C4-2B (cell line): ENCODE measurements around the gene ADARB2.

ENCODE experiments used
- CTCF ChIP-seq: fragments of 450-650 bp; conservative IDR thresholded peaks from 2 replicates; pipeline ENCODE4 v1.5.1; 2017; ENCODE audit warnings: mild to moderate bottlenecking
- ZFX ChIP-seq: fragments of 450-650 bp; IDR thresholded peaks from 2 replicates; pipeline ENCODE4 v1.6.1; 2017

GRCh38 chr10:1525354-1526162 is 211.8 kb downstream of the ADARB2 start:
- no peak for TF ChIP-seq CTCF
- no peak for TF ChIP-seq ZFX
